ENCODE measurements around the gene DNTT.

Gene DNTT

DNA sequence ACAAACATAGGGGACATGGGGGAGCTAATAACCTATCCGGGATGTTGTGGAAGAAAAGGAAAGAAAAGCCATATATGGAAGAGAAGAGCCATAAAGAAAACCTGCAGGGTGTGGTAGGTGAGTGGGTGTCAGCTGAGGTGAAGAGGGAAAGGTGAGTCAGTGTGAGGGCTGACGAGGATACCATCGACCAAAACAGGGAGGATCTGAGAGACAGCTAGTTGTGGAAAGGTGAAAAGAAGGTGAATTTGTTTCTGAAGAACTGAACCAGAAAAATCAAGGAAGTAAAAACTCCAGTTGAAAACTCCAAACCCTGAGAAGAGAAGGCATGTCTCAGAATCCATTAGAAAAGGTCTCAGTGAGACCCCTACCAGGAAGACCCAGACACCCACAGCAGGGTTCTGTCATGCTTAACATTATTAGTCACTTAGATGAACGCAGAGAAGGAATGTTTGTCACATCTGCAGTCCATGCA is 37.0 kb upstream of the DNTT start:
- H2AFZ ChIP-seq (ENCODE audit: low read length), result no peak overlapping the region
- no peaks in the 10 kb centered on the region for H3K79me1 ChIP-seq (ENCODE audit: low read depth, low read length)
- H3K4me2 ChIP-seq (ENCODE audit: insufficient read depth, low read length, poor library complexity, severe bottlenecking), result no peak overlapping the region
- no CpG with 5 or more reads among the region's 4 CpGs for WGBS, 2 donors (ENCODE audit: extremely low coverage in 2 of 2, insufficient read length in 2 of 2, insufficient replicate concordance in 1 of 2)
- no peak overlapping the region for H2BK5ac ChIP-seq (ENCODE audit: low read length)
- H4K91ac ChIP-seq (ENCODE audit: low read depth, low read length, poor library complexity), result no peak overlapping the region
- no peak overlapping the region for H2AK5ac ChIP-seq (ENCODE audit: low read depth, low read length)
- no peak overlapping the region for H3K14ac ChIP-seq (ENCODE audit: low read length)
- H2BK15ac ChIP-seq (ENCODE audit: low read length), result no peak overlapping the region
- H3K4me3 ChIP-seq (ENCODE audit: low read length in 2 of 2), result no peak overlapping the region
- H3K9ac ChIP-seq (ENCODE audit: low read depth, low read length, poor library complexity), result no peak overlapping the region
- H3K23ac ChIP-seq (ENCODE audit: low read depth, low read length, poor library complexity), result no peak overlapping the region
- no peaks in the 10 kb centered on the region for H3K36me3 ChIP-seq (replicated peaks in 1 of 2; ENCODE audit: control insufficient read depth in 2 of 2, insufficient read depth in 2 of 2, low read length in 2 of 2)
- no peak overlapping the region for H3K27ac ChIP-seq (replicated peaks; ENCODE audit: low read length)
- H3K27me3 ChIP-seq (ENCODE audit: control insufficient read depth in 3 of 3, insufficient read depth in 3 of 3, low read depth in 1 of 3, low read length in 3 of 3), result no peaks in the 10 kb centered on the region
- H4K8ac ChIP-seq (ENCODE audit: low read depth, low read length), result no peak overlapping the region
- no peak overlapping the region for H2BK12ac ChIP-seq (ENCODE audit: low read length)
- H2BK120ac ChIP-seq (ENCODE audit: low read depth, low read length), result no peak overlapping the region
- no peak overlapping the region for H3K18ac ChIP-seq (ENCODE audit: low read length)
- H3K4me1 ChIP-seq (ENCODE audit: control insufficient read depth in 2 of 2, insufficient read depth in 1 of 2, low read depth in 1 of 2, low read length in 2 of 2), result peaks cover 0 to 6% of the 10 kb centered on the region in 2 donors
- H3K9me3 ChIP-seq (replicated peaks in 1 of 2; ENCODE audit: control insufficient read depth in 2 of 2, insufficient read depth in 1 of 2, low read depth in 1 of 2, low read length in 2 of 2), result no peaks in the 10 kb centered on the region
- H3K4ac ChIP-seq (ENCODE audit: low read length), result no peak overlapping the region
- no peak for DNase-seq (ENCODE audit: low spot score)

DNA sequence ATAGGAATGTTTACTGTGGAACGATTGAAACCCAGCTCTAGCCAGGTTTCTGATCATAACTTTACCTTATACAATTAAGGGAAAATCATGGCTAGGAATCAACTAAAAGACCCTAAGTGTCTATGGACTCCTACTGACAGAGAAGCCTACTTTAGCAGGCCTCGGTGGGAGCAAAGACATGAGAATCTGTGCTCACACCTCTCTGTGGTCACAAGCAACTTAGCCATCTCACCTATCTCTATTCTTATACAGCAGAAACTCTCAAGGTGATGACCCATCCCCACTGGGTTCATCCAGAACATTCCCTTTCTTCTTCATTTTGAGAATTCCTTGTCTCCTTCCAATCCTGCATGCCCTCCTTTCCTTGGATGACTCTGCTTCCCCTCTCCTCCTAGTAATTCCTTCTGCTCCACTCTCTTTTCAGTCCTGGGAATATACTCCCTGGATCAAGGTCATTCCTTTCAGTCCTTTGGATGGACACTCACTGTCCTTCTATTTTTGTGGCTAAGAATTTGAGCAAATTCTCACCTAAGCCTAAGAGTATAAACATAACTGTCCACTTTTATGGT is 35.8 kb upstream of the DNTT start:
- H3K4me2 ChIP-seq (ENCODE audit: insufficient read depth, low read length, poor library complexity, severe bottlenecking), result no peak overlapping the region
- H2AK5ac ChIP-seq (ENCODE audit: low read depth, low read length), result no peak overlapping the region
- H4K8ac ChIP-seq (ENCODE audit: low read depth, low read length), result no peak overlapping the region
- no peaks in the 10 kb centered on the region for H3K36me3 ChIP-seq (replicated peaks in 1 of 2; ENCODE audit: control insufficient read depth in 2 of 2, insufficient read depth in 2 of 2, low read length in 2 of 2)
- no peak overlapping the region for H3K9ac ChIP-seq (ENCODE audit: low read depth, low read length, poor library complexity)
- no peak overlapping the region for H4K91ac ChIP-seq (ENCODE audit: low read depth, low read length, poor library complexity)
- H3K4me3 ChIP-seq (ENCODE audit: low read length in 2 of 2), result no peak overlapping the region
- no peaks in the 10 kb centered on the region for H3K79me1 ChIP-seq (ENCODE audit: low read depth, low read length)
- H3K23ac ChIP-seq (ENCODE audit: low read depth, low read length, poor library complexity), result no peak overlapping the region
- H3K4me1 ChIP-seq (ENCODE audit: control insufficient read depth in 2 of 2, insufficient read depth in 1 of 2, low read depth in 1 of 2, low read length in 2 of 2), result peaks cover 0 to 4% of the 10 kb centered on the region in 2 donors
- H2BK120ac ChIP-seq (ENCODE audit: low read depth, low read length), result no peak overlapping the region
- H2AFZ ChIP-seq (ENCODE audit: low read length), result no peak overlapping the region
- H2BK15ac ChIP-seq (ENCODE audit: low read length), result no peak overlapping the region
- H3K18ac ChIP-seq (ENCODE audit: low read length), result no peak overlapping the region
- H3K14ac ChIP-seq (ENCODE audit: low read length), result no peak overlapping the region
- no peak overlapping the region for H3K4ac ChIP-seq (ENCODE audit: low read length)
- no CpG with 5 or more reads among the region's 2 CpGs for WGBS, 2 donors (ENCODE audit: extremely low coverage in 2 of 2, insufficient read length in 2 of 2, insufficient replicate concordance in 1 of 2)
- no peaks in the 10 kb centered on the region for H3K9me3 ChIP-seq (replicated peaks in 1 of 2; ENCODE audit: control insufficient read depth in 2 of 2, insufficient read depth in 1 of 2, low read depth in 1 of 2, low read length in 2 of 2)
- no peaks in the 10 kb centered on the region for H3K27me3 ChIP-seq (ENCODE audit: control insufficient read depth in 3 of 3, insufficient read depth in 3 of 3, low read depth in 1 of 3, low read length in 3 of 3)
- H2BK12ac ChIP-seq (ENCODE audit: low read length), result no peak overlapping the region
- H2BK5ac ChIP-seq (ENCODE audit: low read length), result no peak overlapping the region
- no peak overlapping the region for H3K27ac ChIP-seq (replicated peaks; ENCODE audit: low read length)
- no peak for DNase-seq (ENCODE audit: low spot score)

DNA sequence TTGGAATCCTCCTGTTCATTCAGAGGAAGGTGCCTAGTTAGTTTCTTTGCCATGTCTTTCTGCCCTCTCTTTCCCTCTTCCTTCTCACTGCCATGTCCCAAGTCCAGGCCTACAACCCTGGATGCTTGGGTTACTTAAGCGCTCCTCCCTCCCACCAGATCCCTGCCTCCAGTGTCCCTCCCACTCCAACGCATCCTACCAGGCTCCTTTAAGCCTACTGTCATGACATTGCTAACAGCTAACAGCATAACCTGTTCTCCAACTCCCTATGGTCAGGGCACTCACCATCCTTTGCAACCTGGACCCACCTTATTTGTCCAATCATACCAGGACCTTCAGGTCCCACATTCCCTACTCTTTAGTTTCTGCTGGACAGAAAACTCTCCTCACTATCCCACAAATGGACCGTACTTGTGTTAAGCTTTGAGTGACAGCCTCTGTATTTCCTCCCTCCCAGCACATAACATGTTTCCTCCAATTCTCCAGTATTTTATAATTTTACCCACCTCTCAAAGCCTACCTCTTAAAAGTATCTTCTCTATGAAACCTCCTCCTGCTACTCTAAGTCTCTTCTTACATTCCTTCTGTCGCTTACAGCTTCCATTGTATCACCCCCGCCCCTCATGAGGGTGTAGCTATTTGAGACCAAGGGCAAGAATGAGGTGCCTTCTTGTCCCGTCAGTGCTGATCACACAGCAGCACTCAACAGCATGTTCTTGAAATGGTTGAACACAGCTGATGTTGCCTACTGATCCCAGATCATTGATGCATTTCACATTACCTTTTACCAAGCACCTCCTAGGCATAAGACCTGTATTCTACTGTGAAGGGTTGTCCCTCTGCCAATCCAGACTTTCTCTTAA is 34.6 kb upstream of the DNTT start:
- no peaks in the 10 kb centered on the region for H3K36me3 ChIP-seq (replicated peaks in 1 of 2; ENCODE audit: control insufficient read depth in 2 of 2, insufficient read depth in 2 of 2, low read length in 2 of 2)
- H3K23ac ChIP-seq (ENCODE audit: low read depth, low read length, poor library complexity), result no peak overlapping the region
- H3K4ac ChIP-seq (ENCODE audit: low read length), result no peak overlapping the region
- no peak overlapping the region for H4K91ac ChIP-seq (ENCODE audit: low read depth, low read length, poor library complexity)
- DNase-seq (ENCODE audit: low spot score), result no peak
- WGBS, 2 donors (ENCODE audit: extremely low coverage in 2 of 2, insufficient read length in 2 of 2, insufficient replicate concordance in 1 of 2), result no CpG with 5 or more reads among the region's 6 CpGs
- no peak overlapping the region for H3K27ac ChIP-seq (replicated peaks; ENCODE audit: low read length)
- no peak overlapping the region for H2BK5ac ChIP-seq (ENCODE audit: low read length)
- no peak overlapping the region for H3K4me2 ChIP-seq (ENCODE audit: insufficient read depth, low read length, poor library complexity, severe bottlenecking)
- no peak overlapping the region for H3K9ac ChIP-seq (ENCODE audit: low read depth, low read length, poor library complexity)
- H3K79me1 ChIP-seq (ENCODE audit: low read depth, low read length), result no peaks in the 10 kb centered on the region
- H3K14ac ChIP-seq (ENCODE audit: low read length), result no peak overlapping the region
- H3K4me1 ChIP-seq (ENCODE audit: control insufficient read depth in 2 of 2, insufficient read depth in 1 of 2, low read depth in 1 of 2, low read length in 2 of 2), result no peaks in the 10 kb centered on the region
- no peak overlapping the region for H2AFZ ChIP-seq (ENCODE audit: low read length)
- H3K4me3 ChIP-seq (ENCODE audit: low read length in 2 of 2), result no peak overlapping the region
- no peak overlapping the region for H2BK12ac ChIP-seq (ENCODE audit: low read length)
- no peak overlapping the region for H2AK5ac ChIP-seq (ENCODE audit: low read depth, low read length)
- no peaks in the 10 kb centered on the region for H3K27me3 ChIP-seq (ENCODE audit: control insufficient read depth in 3 of 3, insufficient read depth in 3 of 3, low read depth in 1 of 3, low read length in 3 of 3)
- H2BK15ac ChIP-seq (ENCODE audit: low read length), result no peak overlapping the region
- H3K9me3 ChIP-seq (replicated peaks in 1 of 2; ENCODE audit: control insufficient read depth in 2 of 2, insufficient read depth in 1 of 2, low read depth in 1 of 2, low read length in 2 of 2), result no peaks in the 10 kb centered on the region
- no peak overlapping the region for H4K8ac ChIP-seq (ENCODE audit: low read depth, low read length)
- H2BK120ac ChIP-seq (ENCODE audit: low read depth, low read length), result no peak overlapping the region
- no peak overlapping the region for H3K18ac ChIP-seq (ENCODE audit: low read length)

DNA sequence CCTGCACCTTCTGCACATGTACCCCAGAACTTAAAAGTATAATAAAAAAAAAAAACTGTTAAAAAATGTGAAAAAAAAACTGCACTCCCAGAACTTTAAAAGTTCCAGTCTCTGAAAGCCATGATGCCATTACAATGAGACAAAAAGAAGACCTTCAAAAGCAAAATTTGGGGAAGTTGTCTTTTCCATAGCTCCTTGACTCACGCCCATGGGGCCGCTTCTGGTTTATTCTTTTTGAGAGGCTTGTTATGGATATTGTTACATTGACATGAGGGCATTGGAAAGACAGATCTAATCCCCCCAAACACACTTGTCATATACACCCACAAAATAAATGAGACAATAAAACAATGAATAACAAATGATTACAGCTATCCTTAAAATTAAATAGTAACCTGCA is 33.7 kb upstream of the DNTT start:
- no peak overlapping the region for H2BK15ac ChIP-seq (ENCODE audit: low read length)
- H3K4me1 ChIP-seq (ENCODE audit: control insufficient read depth in 2 of 2, insufficient read depth in 1 of 2, low read depth in 1 of 2, low read length in 2 of 2), result no peaks in the 10 kb centered on the region
- H3K36me3 ChIP-seq (replicated peaks in 1 of 2; ENCODE audit: control insufficient read depth in 2 of 2, insufficient read depth in 2 of 2, low read length in 2 of 2), result no peaks in the 10 kb centered on the region
- no peak overlapping the region for H3K4ac ChIP-seq (ENCODE audit: low read length)
- no CpG with 5 or more reads among the region's 2 CpGs for WGBS, 2 donors (ENCODE audit: extremely low coverage in 2 of 2, insufficient read length in 2 of 2, insufficient replicate concordance in 1 of 2)
- H2AFZ ChIP-seq (ENCODE audit: low read length), result no peak overlapping the region
- H3K4me3 ChIP-seq (ENCODE audit: low read length in 2 of 2), result no peak overlapping the region
- H3K9ac ChIP-seq (ENCODE audit: low read depth, low read length, poor library complexity), result no peak overlapping the region
- H3K27me3 ChIP-seq (ENCODE audit: control insufficient read depth in 3 of 3, insufficient read depth in 3 of 3, low read depth in 1 of 3, low read length in 3 of 3), result no peaks in the 10 kb centered on the region
- no peak overlapping the region for H3K23ac ChIP-seq (ENCODE audit: low read depth, low read length, poor library complexity)
- H2AK5ac ChIP-seq (ENCODE audit: low read depth, low read length), result no peak overlapping the region
- no peak overlapping the region for H2BK12ac ChIP-seq (ENCODE audit: low read length)
- no peak overlapping the region for H3K14ac ChIP-seq (ENCODE audit: low read length)
- no peaks in the 10 kb centered on the region for H3K9me3 ChIP-seq (replicated peaks in 1 of 2; ENCODE audit: control insufficient read depth in 2 of 2, insufficient read depth in 1 of 2, low read depth in 1 of 2, low read length in 2 of 2)
- H3K18ac ChIP-seq (ENCODE audit: low read length), result no peak overlapping the region
- H4K91ac ChIP-seq (ENCODE audit: low read depth, low read length, poor library complexity), result no peak overlapping the region
- H3K79me1 ChIP-seq (ENCODE audit: low read depth, low read length), result no peaks in the 10 kb centered on the region
- H3K4me2 ChIP-seq (ENCODE audit: insufficient read depth, low read length, poor library complexity, severe bottlenecking), result no peak overlapping the region
- H2BK5ac ChIP-seq (ENCODE audit: low read length), result no peak overlapping the region
- no peak overlapping the region for H3K27ac ChIP-seq (replicated peaks; ENCODE audit: low read length)
- no peak overlapping the region for H4K8ac ChIP-seq (ENCODE audit: low read depth, low read length)
- no peak overlapping the region for H2BK120ac ChIP-seq (ENCODE audit: low read depth, low read length)
- DNase-seq (ENCODE audit: low spot score), result no peak
